GM12875 (cell line): ENCODE results near the gene P2RX1.

Source experiments
- H3K4me3 ChIP-seq: one replicate; pipeline ENCODE4 v1.5.1; 2011; ENCODE audit warnings: low read depth, low read length, control low read depth
- TF ChIP-seq, protein P1 (sequence below): IDR thresholded peaks from 2 replicates; pipeline ENCODE4 v1.5.1; 2011; ENCODE audit warnings: low read depth, mild to moderate bottlenecking, control low read depth, inconsistent platforms, low read length, moderate library complexity, borderline replicate concordance; ENCODE audit not compliant: insufficient read depth

The P2RX1 gene

DNA sequence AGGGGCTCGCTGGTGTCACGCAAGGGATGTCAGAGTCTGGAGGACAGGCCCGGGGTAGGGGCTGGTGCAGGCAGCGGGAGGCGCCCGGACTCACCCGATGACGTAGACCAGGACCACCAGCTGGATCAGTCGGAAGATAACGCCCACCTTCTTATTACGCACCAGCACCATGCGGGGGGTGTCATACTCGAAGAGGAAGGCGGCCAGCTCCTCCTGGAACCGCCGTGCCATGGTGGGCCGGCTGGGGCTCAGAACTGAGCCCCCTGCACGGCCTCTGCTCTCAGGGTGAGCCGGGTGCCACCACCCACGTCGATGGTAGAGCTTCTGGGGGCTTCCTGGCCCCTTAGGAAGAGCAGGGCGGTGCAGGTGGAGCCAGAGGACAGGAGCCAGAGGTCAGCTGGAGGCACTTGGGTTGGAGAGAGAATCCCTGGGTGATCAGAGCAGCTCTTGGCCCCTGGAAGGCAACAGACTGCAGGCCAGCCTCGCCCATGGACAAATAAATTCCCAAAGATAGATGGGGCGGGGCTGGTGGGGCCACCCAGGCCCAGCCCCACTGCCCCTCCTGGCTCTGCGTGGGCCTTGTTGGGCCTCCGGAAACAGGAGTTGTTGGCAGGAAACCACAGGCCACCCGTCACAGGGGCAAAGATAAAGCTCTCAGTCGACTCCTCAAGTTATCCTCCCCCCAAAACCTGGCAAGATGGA is at the start of gene P2RX1:
P2RX1 (minus strand) TSS at position 471 of the 702 bp plus-strand sequence; CDS start at position 231, 240 bp downstream.
- peak within 1 kb of the TSS; percentile 46 for H3K4me3 ChIP-seq
- TF ChIP-seq, protein P1, sequence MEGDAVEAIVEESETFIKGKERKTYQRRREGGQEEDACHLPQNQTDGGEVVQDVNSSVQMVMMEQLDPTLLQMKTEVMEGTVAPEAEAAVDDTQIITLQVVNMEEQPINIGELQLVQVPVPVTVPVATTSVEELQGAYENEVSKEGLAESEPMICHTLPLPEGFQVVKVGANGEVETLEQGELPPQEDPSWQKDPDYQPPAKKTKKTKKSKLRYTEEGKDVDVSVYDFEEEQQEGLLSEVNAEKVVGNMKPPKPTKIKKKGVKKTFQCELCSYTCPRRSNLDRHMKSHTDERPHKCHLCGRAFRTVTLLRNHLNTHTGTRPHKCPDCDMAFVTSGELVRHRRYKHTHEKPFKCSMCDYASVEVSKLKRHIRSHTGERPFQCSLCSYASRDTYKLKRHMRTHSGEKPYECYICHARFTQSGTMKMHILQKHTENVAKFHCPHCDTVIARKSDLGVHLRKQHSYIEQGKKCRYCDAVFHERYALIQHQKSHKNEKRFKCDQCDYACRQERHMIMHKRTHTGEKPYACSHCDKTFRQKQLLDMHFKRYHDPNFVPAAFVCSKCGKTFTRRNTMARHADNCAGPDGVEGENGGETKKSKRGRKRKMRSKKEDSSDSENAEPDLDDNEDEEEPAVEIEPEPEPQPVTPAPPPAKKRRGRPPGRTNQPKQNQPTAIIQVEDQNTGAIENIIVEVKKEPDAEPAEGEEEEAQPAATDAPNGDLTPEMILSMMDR = no peak

DNA sequence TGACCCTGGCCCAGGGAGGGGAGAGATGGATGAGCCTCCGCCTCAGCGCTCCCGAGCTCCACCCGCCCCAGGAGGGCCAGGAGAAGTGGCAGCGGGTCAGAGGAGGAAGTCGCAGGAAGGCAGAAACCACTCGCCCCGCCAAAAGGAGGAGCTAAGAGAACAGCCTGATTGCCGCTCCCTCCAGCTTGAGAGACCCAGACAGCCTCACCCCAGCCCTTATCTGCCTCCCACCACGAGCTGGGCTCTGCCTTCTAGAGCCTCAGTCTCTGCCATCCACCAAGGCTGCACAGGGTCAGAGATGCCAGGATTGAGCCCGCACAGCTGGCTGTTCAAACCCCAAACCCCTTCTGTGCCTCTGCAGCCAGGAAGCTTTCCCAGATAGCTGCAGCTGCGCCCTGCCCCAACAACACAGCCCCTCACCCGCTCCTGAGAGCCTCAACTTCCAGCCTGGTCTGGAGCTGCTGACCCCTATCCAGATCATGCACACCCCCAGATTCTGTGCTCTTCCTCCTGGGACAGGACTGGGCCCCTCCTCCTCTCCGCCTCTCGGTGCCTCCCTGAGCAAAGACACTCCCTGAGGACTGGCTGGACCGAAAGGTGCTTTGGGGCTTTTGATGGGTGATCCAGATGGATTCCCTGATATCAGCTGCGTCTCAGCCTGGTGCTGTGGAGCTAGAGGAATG is 49.0 kb upstream of the P2RX1 start:
- H3K4me3 ChIP-seq = peak overlapping the region; percentile 91
- TF ChIP-seq, protein P1 = no peak

DNA sequence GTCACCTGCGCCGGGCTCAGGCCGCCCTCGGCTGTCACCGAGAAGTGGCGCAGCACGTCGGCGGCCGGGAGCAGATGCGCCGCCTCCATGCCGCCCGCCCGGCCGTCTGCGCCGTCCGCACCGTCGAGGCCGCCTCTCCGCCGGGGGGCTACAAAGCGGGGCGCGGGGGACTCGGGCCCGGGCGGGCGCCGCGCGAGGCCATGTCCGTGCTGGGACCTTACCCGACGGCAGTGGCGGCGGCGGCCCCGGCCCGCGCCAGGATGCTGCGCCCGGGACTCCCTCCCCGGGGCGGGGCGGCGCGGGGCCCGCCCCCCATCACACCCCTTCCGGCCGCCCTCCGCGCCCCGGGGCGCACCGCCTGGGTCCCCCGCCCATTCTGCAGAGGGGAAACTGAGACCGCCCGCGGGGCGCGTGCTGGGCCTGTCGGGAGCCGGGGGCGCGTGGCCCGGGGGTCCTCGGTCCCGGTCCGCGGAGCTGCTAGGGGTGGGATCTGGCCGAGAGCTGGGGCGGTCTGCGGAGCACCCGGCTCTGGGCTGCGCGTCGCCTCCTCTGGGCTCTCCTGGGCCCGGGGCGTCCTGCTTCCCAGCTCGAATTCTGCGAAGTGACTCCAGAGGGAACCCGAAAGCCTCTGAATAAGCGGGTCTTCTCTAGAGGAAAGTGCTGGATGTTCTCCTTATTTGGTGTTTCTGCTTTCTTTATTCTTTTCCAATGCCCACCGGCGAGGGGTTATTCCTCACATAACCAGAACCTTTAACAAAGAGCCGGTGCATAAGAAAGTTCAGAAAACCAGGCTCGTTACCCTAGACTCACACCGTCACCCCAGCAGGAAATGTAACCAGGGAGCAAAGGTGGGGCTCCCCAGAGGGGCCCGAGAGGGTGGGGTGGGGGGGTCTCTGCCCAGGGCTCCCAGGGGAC is 48.2 kb upstream of the P2RX1 start, which contains the start of gene ATP2A3:
ATP2A3 (minus strand) TSS at position 235 of the 915 bp plus-strand sequence; CDS start at position 89, 146 bp downstream.
- peak within 1 kb of the TSS; percentile 91 for H3K4me3 ChIP-seq
- TF ChIP-seq, protein P1 = no peak

DNA sequence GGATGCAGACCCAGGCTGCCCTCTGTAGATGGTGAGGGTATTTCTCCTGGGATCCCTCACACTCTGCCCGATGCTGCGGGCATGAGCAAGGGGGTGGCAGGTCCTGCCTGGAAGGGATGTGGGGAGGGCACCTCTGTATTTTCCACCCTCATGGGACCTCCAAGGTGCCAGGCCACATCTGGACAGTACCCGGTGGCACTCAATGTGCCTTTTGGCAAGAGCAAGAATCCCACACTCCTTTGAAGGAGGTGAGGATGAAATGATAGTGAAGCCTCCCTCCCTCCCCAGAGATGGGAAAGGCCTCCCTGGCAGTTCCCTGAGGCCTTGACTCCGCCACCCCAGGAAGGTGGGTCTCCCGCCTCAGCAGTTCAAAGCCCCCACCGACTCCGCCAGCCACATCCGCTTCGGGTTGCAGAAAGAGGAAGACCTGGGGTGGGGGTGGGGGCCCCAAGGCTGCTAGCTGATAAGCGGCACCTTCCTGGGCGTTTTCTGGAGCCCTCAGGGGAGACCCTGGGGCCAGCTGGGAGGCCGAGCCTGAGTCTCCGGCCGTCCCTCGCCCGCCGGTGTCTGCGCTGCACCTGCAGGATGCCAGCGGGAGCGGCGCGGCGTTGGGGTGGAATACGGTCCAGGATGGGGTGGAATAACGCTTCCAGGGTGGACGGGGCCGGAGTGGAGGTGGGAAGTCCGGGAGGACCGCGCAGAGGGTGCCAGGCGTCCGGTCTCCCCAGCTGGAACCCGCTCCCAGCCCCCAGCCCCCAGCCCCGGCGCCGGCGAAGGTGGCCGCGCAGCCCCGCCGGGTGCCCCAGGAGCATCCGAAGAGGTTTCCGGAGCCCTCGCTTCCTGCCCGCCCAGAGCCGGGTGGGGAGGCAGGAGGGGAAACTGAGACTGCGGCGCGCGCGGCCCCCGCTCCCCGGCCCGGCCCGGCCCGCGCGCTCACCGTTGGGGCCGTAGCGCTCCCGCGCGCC is 47.3 kb upstream of the P2RX1 start:
- peak overlapping the region; percentile 91 for H3K4me3 ChIP-seq
- TF ChIP-seq, protein P1 = no peak

DNA sequence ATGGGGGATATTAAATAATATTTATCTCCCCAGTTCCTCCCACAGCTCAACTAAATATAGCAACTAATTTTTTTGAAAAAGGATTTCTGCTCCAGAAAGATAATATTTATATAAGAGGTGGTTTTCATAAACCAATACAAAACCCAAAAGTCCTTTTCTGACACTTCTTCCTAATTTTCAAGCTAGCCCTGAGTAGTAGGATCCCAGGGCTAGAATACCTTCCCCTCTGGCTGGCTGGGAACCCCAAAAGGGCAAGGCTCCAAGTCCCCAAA is 46.6 kb upstream of the P2RX1 start:
- TF ChIP-seq, protein P1 = no peak
- peak overlapping the region; percentile 91 for H3K4me3 ChIP-seq
